ENCODE measurements around the gene TRAPPC6A.

Gene TRAPPC6A

GRCh38 chr19:45163751-45164460 is 14.1 kb downstream of the TRAPPC6A start:
- no peak for DNase-seq (ENCODE audit: low spot score)

DNA sequence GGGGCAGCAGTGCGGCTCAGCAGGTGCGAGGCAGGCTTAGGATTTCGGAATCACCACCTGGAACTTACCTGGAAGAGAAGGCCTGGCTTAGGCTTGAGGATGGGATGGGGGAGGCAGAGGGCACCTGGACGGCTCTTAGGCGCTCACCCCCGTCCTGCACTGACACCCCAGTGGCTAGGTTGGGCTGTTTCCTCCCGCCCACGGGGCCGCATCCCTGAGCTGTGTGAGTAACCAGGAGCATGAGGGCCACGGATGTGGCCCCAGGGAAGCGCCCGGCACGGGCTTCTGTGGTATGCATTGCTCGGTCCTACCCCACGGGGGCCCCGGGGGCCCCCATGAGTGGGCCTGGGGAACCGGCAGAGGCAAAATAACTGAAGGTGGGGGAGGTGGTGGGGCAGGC is 14.9 kb downstream of the TRAPPC6A start:
- DNase-seq (ENCODE audit: low spot score): no peak

DNA sequence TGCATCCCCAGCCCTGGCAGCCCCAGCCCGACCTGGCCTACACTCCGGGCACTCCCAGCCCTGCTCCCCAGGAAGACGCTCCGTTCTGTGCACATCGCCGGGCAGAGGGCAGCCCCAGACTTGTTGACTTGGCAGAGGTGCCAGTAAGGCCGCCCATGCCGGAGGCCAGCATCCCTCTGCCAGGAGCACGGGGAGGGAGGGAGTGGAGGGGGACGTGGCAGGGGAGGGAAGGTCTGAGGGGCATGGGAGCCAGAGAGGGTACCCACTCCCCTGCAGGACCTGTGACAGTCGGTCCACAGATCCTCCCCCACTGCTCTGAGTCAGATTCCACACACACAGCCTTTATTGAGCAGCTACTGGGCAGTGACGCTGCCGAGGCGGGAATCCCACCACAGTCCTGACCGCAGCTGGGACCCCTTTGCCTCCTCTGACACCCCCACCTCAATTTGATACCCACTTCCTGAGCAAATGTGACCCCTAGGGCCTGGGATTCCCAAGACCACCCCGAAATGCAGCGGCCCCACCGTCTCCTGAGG is 15.4 kb downstream of the TRAPPC6A start:
- no peak for DNase-seq (ENCODE audit: low spot score)

DNA sequence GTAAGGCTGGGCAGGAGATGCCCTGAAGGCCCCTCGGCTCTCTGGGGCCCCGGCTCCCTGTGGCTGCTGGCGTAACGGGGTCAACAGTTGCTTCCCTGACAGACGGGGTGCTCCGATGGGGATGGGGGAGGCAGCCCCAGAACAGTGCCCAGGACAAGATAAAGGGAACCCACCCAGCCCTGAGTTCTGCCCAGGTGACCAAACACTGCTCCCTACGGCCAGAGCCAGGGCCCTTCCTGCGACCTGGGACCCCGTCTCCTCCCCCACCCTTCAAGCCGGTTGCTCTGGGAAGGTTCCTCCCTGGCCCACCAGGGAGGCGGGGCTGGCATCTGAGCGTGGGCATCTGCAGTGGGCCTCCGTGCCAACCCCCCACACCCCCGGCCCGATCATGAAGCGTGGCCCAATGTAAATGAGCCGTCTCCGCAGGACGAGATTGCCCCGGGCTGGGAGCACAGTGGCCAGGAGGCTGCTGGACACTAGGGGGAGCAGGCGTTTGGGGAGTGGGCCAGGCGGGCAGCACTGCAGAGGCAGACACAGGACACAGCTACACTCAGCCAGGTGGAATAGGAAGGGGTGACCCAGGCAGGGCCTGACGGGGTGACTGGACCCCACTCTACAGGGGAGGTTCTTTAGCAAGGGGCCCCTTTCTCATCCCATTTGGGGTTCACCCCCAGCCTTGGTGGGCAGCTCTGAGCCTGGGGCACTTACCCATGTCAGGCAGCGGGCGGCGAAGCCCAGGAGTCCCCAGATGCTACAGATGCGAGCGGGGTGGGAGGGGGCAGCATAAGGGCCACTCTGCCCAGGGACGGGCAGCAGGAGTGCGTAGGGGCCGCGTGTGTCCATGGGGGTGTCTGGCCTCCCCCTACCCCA is 16.1 kb downstream of the TRAPPC6A start:
- DNase-seq (ENCODE audit: low spot score): no peak

GRCh38 chr19:45160870-45161737 is 16.9 kb downstream of the TRAPPC6A start, which contains the start of gene NKPD1:
NKPD1 (minus strand) TSS chr19:45160982; CDS start chr19:45160150, 832 bp downstream.
- DNase-seq (ENCODE audit: low spot score): no peak

DNA sequence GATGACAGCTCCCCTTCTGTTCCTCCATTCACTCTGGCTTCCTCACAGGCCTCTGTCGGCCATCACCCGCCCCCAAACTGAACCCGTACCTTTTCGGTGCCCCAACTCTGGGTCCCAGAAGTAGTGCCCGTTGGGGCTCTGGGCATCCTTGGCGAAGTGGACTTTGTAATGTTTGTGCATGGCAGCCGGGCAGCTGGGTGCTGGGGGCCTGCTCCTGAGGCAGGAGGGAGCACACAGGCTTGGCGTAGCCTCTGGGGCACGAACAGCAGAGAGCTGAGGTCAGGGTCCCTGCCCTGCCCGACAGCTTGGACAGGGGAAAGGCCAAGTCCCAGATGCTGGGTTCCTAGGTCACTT is 18.1 kb downstream of the TRAPPC6A start:
- DNase-seq (ENCODE audit: low spot score): no peak

- no peak for DNase-seq (ENCODE audit: low spot score)
These were observed 18.6 kb downstream of the TRAPPC6A start for GRCh38 chr19:45159210-45159970.

GRCh38 chr19:45158503-45159209 is 19.4 kb downstream of the TRAPPC6A start:
- DNase-seq (ENCODE audit: low spot score): no peak

DNA sequence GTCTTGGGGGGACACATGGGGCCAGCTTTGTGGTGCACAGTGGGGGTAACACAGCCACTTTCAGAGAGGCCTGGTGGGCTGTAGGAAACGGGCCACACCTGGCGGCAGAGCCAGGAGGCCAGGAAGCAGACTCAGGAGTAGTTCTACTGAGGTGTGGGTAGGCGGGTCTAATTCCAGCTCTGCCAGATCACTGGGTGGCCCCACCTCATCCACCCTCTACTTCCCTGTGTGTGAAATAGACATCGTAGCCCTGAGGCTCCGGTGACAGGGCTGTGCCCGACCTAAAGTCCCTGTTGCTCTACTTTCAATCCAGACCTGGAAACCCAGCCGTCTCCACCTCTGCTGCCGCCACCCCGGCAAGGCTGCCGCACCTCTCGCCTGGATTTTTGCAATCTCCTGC is 21.3 kb downstream of the TRAPPC6A start:
- DNase-seq (ENCODE audit: low spot score): no peak

GRCh38 chr19:45156011-45156630 is 21.9 kb downstream of the TRAPPC6A start:
- DNase-seq (ENCODE audit: low spot score): no peak

GRCh38 chr19:45154064-45154827 is 23.8 kb downstream of the TRAPPC6A start:
- no peak for DNase-seq (ENCODE audit: low spot score)

GRCh38 chr19:45153339-45154063 is 24.5 kb downstream of the TRAPPC6A start:
- DNase-seq (ENCODE audit: low spot score): no peak

- no peak for DNase-seq (ENCODE audit: low spot score)
These were observed 25.3 kb downstream of the TRAPPC6A start for GRCh38 chr19:45152504-45153338.

- no peak for DNase-seq (ENCODE audit: low spot score)
These were observed 26.1 kb downstream of the TRAPPC6A start for GRCh38 chr19:45151821-45152503.

DNA sequence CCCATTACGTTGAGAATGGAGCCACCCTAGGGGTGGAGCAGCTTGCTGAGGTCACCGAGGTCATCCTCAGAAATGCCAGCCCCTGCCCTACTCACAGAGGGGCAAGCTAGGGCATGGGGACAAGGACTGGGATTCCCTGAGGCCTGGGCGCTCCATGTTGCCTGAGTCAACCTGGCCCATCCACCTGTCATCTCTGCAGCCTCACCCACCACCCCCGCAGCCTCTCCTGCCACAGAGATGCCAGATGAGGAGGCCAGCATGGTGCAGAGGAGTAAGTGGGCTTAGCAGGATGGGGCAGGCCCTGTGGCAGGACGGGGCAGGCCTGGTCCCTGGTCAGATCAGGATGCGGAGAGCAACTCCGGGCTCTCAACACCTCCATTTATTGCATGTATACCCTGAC is 26.7 kb downstream of the TRAPPC6A start:
- no peak for DNase-seq (ENCODE audit: low spot score)

DNA sequence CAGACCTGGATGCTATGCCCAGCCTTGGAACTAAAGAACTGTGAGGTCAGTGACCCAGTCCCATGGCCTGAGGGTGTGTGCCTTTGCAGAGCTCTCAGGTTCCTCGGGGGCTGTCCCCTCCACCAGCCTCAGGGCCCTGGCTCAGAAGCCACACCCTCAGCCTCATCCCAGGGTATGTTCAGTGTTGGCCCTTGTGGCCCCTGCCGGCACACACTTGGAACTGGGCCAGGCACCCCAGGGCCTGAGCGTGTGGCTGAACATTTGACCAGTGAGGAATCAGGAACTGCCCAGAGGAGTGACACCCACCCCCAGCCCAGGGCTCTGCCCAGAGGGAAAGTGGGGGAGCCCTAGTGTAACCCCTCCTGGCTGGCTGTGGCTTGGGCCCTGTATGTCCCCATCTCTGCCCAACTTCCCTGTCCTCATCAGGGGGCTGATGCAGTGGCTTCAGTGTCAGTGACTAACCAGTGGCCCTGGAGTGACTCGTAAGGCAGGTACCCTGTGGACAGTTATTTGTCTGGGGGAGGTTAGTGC is 27.2 kb downstream of the TRAPPC6A start:
- no peak for DNase-seq (ENCODE audit: low spot score)

DNA sequence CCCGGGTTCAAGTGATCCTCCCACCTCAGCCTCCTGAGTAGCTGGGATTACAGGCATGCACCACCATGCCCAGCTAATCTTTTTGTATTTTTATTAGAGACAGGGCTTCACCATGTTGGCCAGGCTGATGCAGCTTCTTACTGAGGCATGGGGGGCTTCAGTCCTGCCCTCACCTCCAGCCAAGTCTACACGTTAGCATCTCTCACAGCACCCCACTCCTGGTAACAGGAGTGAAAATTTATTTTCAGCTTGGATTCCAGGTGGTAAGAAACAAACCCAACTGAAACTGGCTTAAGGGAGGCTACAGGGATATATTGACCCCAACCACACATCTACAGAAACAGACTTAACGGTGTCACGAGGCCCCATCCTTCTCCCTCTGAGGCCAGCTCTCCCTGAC is 27.9 kb downstream of the TRAPPC6A start:
- no peak for DNase-seq (ENCODE audit: low spot score)

All from hematopoietic multipotent progenitor cell treated with erythropoietin and hydrocortisone succinate and interleukin-3 and kit ligand, for 15 days (in vitro differentiated cells).